Endodermal cell (in vitro differentiated cells): ENCODE results near the gene TAAR2. TPM values are rescaled to one million over a fixed set of nuclear protein-coding genes. Genes with fewer than 3 reads are reported as not detected.
"Not testable (repeated sequence)": the region's sequence is repeated elsewhere in the genome, so short reads cannot be mapped to it uniquely, and the experiment has no call there.

ENCODE experiments used
- DNase-seq: peaks from one replicate; pipeline ENCODE4 v3.0.0-alpha.2; 2017
- H3K27ac ChIP-seq: 2 replicates; pipeline ENCODE4 v1.5.1; 2013; ENCODE audit warnings: mild to moderate bottlenecking, low read depth, low read length, moderate library complexity
- H3K27me3 ChIP-seq: 2 replicates; pipeline ENCODE4 v1.6.1; 2013; ENCODE audit warnings: mild to moderate bottlenecking, low read length, moderate library complexity; ENCODE audit not compliant: insufficient read depth, control insufficient read depth, poor library complexity, severe bottlenecking
- H3K36me3 ChIP-seq: 2 replicates; pipeline ENCODE4 v1.7.0; 2013; ENCODE audit warnings: mild to moderate bottlenecking, low read length, moderate library complexity; ENCODE audit not compliant: control insufficient read depth, insufficient read depth
- H3K4me1 ChIP-seq: one replicate; pipeline ENCODE4 v1.7.0; 2013; ENCODE audit warnings: low read length; ENCODE audit not compliant: control insufficient read depth, insufficient read depth
- H3K4me3 ChIP-seq: 2 replicates; pipeline ENCODE4 v1.5.1; 2013; ENCODE audit warnings: mild to moderate bottlenecking, low read length, moderate library complexity
- H3K9ac ChIP-seq: 2 replicates; pipeline ENCODE4 v1.6.1; 2013; ENCODE audit warnings: mild to moderate bottlenecking, low read length, moderate library complexity; ENCODE audit not compliant: poor library complexity, severe bottlenecking; ENCODE audit errors: extremely low read depth
- H3K9me3 ChIP-seq: 2 replicates; pipeline ENCODE4 v1.6.1; 2013; ENCODE audit warnings: mild to moderate bottlenecking, low read length, moderate library complexity; ENCODE audit not compliant: control insufficient read depth
- H3K27ac Mint-ChIP-seq: 2 replicates; pipeline ENCODE4 v1.8.0; 2020; ENCODE audit warnings: mixed read lengths
- H3K27me3 Mint-ChIP-seq: 2 replicates; pipeline ENCODE4 v1.8.0; 2021; ENCODE audit warnings: mild to moderate bottlenecking, mixed read lengths; ENCODE audit not compliant: insufficient read depth
- H3K36me3 Mint-ChIP-seq: 2 replicates; pipeline ENCODE4 v1.8.0; 2020; ENCODE audit warnings: low read depth, mixed read lengths
- H3K4me1 Mint-ChIP-seq: 2 replicates; pipeline ENCODE4 v1.8.0; 2020; ENCODE audit warnings: mixed read lengths
- H3K4me3 Mint-ChIP-seq: 2 replicates; pipeline ENCODE4 v1.8.0; 2020; ENCODE audit warnings: mild to moderate bottlenecking, moderate library complexity, mixed read lengths
- H3K9me3 Mint-ChIP-seq: 2 replicates; pipeline ENCODE4 v1.8.0; 2020; ENCODE audit warnings: mild to moderate bottlenecking, mixed read lengths
- CTCF ChIP-seq: fragments of 200-600 bp; sonication (generic); conservative IDR thresholded peaks from 2 replicates; pipeline ENCODE4 v1.5.0; 2021; ENCODE audit warnings: antibody characterized with exemption, mild to moderate bottlenecking
- WGBS, 2 experiments: methylation state at CpG; one replicate each; pipeline versions ENCODE4 v1.1.5 to v1.1.7; 2013; ENCODE audit warnings: missing lambda C conversion rate in 2 of 2, mixed read lengths in 1 of 2; ENCODE audit not compliant: insufficient coverage in 1 of 2, insufficient read length in 1 of 2; 5-methylcytosine and 5-hydroxymethylcytosine counted together
- total RNA-seq, 2 donors: library from RNA; stranded (reverse); fragmentation: NEBNext Ultra II Directional in 1 of 2; extraction: Animal tissue kit (Norgen Biotek cat#: 25700) in 1 of 2; gene quantifications; 2 replicates in 1 of 2; 3 replicates in 1 of 2; pipeline ENCODE4 v1.2.1, GENCODE V29; 2021

TAAR2 gene
- total RNA-seq, 2 donors from 2014 or later, result not detected

DNA sequence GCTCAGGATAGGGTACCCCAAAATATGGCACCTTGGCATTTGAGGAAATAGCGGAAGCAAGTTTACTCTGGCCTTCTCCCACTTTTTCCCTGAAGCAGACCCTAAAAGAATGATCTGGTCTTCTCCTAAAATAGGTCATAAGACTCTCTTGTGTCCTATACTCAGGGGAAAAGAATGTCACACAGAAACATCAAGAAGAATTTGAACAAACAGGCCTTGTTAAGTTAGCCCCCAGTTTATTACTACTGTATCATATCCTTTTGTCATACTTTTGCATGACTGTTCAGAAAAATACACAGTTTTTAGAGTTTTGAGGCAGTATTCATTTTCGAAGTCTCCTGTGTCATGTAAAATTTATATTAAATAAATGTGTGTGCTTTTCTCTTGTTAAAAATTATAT is 12.5 kb downstream of the TAAR2 start:
- Histone ChIP-seq H3K36me3 (no peaks in the 10 kb centered on the region), H3K4me3 (no peak overlapping the region), H3K27ac (no peak overlapping the region), H3K27me3 (no peaks in the 10 kb centered on the region), H3K9me3 (no peaks in the 10 kb centered on the region), H3K9ac (no peak overlapping the region), H3K4me1 (no peaks in the 10 kb centered on the region)
- WGBS, 2 experiments, result 98 to 100% methylated on average over 1 to 2 of the region's 2 CpGs
- DNase-seq, result no peak
- no peaks in the 10 kb centered on the region for H3K9me3 Mint-ChIP-seq
- H3K4me1 Mint-ChIP-seq, result peaks cover 6% of the 10 kb centered on the region
- peaks cover 5% of the 10 kb centered on the region for H3K27me3 Mint-ChIP-seq
- no peak overlapping the region for H3K4me3 Mint-ChIP-seq
- TF ChIP-seq CTCF, result no peak
- no peak overlapping the region for H3K27ac Mint-ChIP-seq
- no peaks in the 10 kb centered on the region for H3K36me3 Mint-ChIP-seq

GRCh38 chr6:132607544-132608233 is 16.4 kb downstream of the TAAR2 start:
- no peak overlapping the region for H3K4me3 Mint-ChIP-seq
- Histone ChIP-seq H3K9me3 (no peaks in the 10 kb centered on the region), H3K4me3 (no peak overlapping the region), H3K27ac (no peak overlapping the region), H3K36me3 (no peaks in the 10 kb centered on the region), H3K4me1 (no peaks in the 10 kb centered on the region), H3K9ac (no peak overlapping the region), H3K27me3 (no peaks in the 10 kb centered on the region)
- H3K27me3 Mint-ChIP-seq, result peaks cover 1% of the 10 kb centered on the region
- peaks cover 4% of the 10 kb centered on the region for H3K4me1 Mint-ChIP-seq
- peaks cover 2% of the 10 kb centered on the region for H3K9me3 Mint-ChIP-seq
- TF ChIP-seq CTCF, result no peak
- H3K27ac Mint-ChIP-seq, result no peak overlapping the region
- no peaks in the 10 kb centered on the region for H3K36me3 Mint-ChIP-seq
- WGBS, 2 experiments, result 60 to 94% methylated on average over 1 to 5 of the region's 5 CpGs
- DNase-seq, result no peak

GRCh38 chr6:132604635-132605152 is 19.4 kb downstream of the TAAR2 start:
- no peak overlapping the region for H3K27ac ChIP-seq
- no peaks in the 10 kb centered on the region for H3K36me3 ChIP-seq
- H3K9ac ChIP-seq, result no peak overlapping the region
- no peaks in the 10 kb centered on the region for H3K4me1 Mint-ChIP-seq
- no peak overlapping the region for H3K27ac Mint-ChIP-seq
- peaks cover 5% of the 10 kb centered on the region for H3K27me3 Mint-ChIP-seq
- H3K4me3 Mint-ChIP-seq, result no peak overlapping the region
- H3K36me3 Mint-ChIP-seq, result no peaks in the 10 kb centered on the region
- no peaks in the 10 kb centered on the region for H3K27me3 ChIP-seq
- no peak for TF ChIP-seq CTCF
- no peaks in the 10 kb centered on the region for H3K9me3 ChIP-seq
- 90 to 100% methylated on average over 3 to 8 of the region's 8 CpGs for WGBS, 2 experiments
- H3K4me3 ChIP-seq, result no peak overlapping the region
- no peaks in the 10 kb centered on the region for H3K4me1 ChIP-seq
- peaks cover 2% of the 10 kb centered on the region for H3K9me3 Mint-ChIP-seq
- DNase-seq, result no peak

- not testable (repeated sequence) for H3K4me3 ChIP-seq, H3K36me3 Mint-ChIP-seq, H3K9me3 ChIP-seq, H3K27me3 ChIP-seq, H3K9me3 Mint-ChIP-seq, DNase-seq, H3K36me3 ChIP-seq, H3K27ac Mint-ChIP-seq, H3K4me1 Mint-ChIP-seq, H3K27me3 Mint-ChIP-seq, H3K4me3 Mint-ChIP-seq, H3K9ac ChIP-seq, H3K27ac ChIP-seq, H3K4me1 ChIP-seq
Observed at GRCh38 chr6:132600900-132601299, 23.2 kb downstream of the TAAR2 start.
